Esophagus squamous epithelium (tissue), 4 donors: ENCODE measurements around the gene LRP1B.

ENCODE experiments used
- POLR2A ChIP-seq, 4 donors: fragments of 450-650 bp; IDR thresholded peaks; one replicate each; pipeline ENCODE4 v1.6.1; 2017; ENCODE audit warnings: antibody characterized with exemption in 4 of 4, mild to moderate bottlenecking in 4 of 4, moderate library complexity in 3 of 4
- TF ChIP-seq, protein P1 (sequence below), 6 experiments: fragments of 450-650 bp in 4 of 6; fragments of 200-600 bp in 2 of 6; sonication (generic) in 2 of 6; IDR thresholded peaks; one replicate each; pipeline ENCODE4 v1.5.1; 2016 to 2019; ENCODE audit warnings: antibody characterized with exemption in 6 of 6, mild to moderate bottlenecking in 4 of 6, moderate library complexity in 4 of 6

DNA sequence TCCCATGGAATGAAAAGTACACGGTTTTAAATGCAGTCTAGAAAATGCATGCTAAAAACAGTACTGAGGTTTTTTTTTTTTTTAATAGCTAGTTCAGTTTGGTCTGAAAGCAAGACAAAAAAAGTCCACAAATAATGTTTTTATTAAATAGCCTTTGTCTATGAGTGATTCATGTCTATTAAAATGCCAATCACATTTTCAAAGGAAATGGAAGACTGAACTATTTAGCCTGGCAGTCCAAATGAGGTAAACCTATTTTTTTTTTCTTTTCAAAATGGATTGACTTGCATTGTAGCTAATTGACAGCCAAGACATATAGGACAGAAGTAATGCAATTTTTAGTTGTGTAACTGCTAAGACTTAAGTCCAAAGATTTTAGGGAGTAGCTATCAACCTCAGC is 90.3 kb downstream of the LRP1B start:
- no peak for TF ChIP-seq POLR2A (IDR thresholded peaks at IDR 0.05)
- TF ChIP-seq, protein P1, sequence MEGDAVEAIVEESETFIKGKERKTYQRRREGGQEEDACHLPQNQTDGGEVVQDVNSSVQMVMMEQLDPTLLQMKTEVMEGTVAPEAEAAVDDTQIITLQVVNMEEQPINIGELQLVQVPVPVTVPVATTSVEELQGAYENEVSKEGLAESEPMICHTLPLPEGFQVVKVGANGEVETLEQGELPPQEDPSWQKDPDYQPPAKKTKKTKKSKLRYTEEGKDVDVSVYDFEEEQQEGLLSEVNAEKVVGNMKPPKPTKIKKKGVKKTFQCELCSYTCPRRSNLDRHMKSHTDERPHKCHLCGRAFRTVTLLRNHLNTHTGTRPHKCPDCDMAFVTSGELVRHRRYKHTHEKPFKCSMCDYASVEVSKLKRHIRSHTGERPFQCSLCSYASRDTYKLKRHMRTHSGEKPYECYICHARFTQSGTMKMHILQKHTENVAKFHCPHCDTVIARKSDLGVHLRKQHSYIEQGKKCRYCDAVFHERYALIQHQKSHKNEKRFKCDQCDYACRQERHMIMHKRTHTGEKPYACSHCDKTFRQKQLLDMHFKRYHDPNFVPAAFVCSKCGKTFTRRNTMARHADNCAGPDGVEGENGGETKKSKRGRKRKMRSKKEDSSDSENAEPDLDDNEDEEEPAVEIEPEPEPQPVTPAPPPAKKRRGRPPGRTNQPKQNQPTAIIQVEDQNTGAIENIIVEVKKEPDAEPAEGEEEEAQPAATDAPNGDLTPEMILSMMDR (IDR thresholded peaks at IDR 0.05) = no peak
